ENCODE data around the gene SLC7A6. TPM values are rescaled to one million over a fixed set of nuclear protein-coding genes. Genes with fewer than 3 reads are reported as not detected.

SLC7A6 gene
- total and polyA plus RNA-seq, 2 of the 13 experiments (the other 11 are each of a cell fraction or from before 2014, with no cell fraction given) = 35.8 to 70.8 TPM

GRCh38 chr16:68238029-68238345 is 26.3 kb upstream of the SLC7A6 start (continued):
- no peak for TF ChIP-seq AGO1 (IDR thresholded peaks at IDR 0.05; ENCODE audit: low read depth, low read length, poor library complexity, severe bottlenecking)
- TF ChIP-seq ZNF451 (CRISPR knock-in tag; IDR thresholded peaks at IDR 0.05) = no peak
- TF ChIP-seq SNAPC4 (CRISPR knock-in tag; IDR thresholded peaks at IDR 0.05) = no peak
- no peak for TF ChIP-seq ZSCAN21 (CRISPR knock-in tag; IDR thresholded peaks at IDR 0.05; ENCODE audit: borderline replicate concordance)
- no peak for TF ChIP-seq POLR2AphosphoS2 (IDR thresholded peaks at IDR 0.05; ENCODE audit: low read depth, low read length)
- TF ChIP-seq NCOA5 (CRISPR knock-in tag; IDR thresholded peaks at IDR 0.05) = no peak
- 0 out of 2 replicates have a peak, but pooled peaks have one; percentile 61 for TF ChIP-seq ZBTB4 (CRISPR knock-in tag; IDR thresholded peaks at IDR 0.05; ENCODE audit: borderline replicate concordance)
- 0 out of 2 replicates have a peak, but pooled peaks have one; percentile 11 for TF ChIP-seq WIZ (CRISPR knock-in tag; IDR thresholded peaks at IDR 0.05)
- TF ChIP-seq ZNF749 (CRISPR knock-in tag; IDR thresholded peaks at IDR 0.05; ENCODE audit: borderline replicate concordance) = no peak
- no peak for TF ChIP-seq TEAD3 (CRISPR knock-in tag; optimal IDR thresholded peaks at IDR 0.05; ENCODE audit: borderline replicate concordance)
- no peak for TF ChIP-seq PRDM4 (CRISPR knock-in tag; IDR thresholded peaks at IDR 0.05; ENCODE audit: borderline replicate concordance)
- TF ChIP-seq ZNF713 (CRISPR knock-in tag; IDR thresholded peaks at IDR 0.05) = no peak
- no peak for TF ChIP-seq ZNF329 (CRISPR knock-in tag; IDR thresholded peaks at IDR 0.05; ENCODE audit: low read depth)
- TF ChIP-seq ZNF777 (CRISPR knock-in tag; IDR thresholded peaks at IDR 0.05) = no peak
- no peak for TF ChIP-seq TRAFD1 (CRISPR knock-in tag; IDR thresholded peaks at IDR 0.05; ENCODE audit: borderline replicate concordance)
- TF ChIP-seq CAMTA2 (CRISPR knock-in tag; IDR thresholded peaks at IDR 0.05; ENCODE audit: borderline replicate concordance) = 0 out of 2 replicates have a peak, but pooled peaks have one; percentile 63
